Astrocyte (in vitro differentiated cells and primary cell): ENCODE results near the gene ZNF43. TPM values are rescaled to one million over a fixed set of nuclear protein-coding genes. Genes with fewer than 3 reads are reported as not detected.

Experiments used
- DNase-seq: peaks from one replicate; pipeline ENCODE4 v3.0.0-alpha.2; 2010; ENCODE audit warnings: low read depth
- FAIRE-seq: peaks from 2 replicates; lab custom pipeline; 2011; peaks lifted over from hg19 to GRCh38; lab: Jason Lieb, UNC
- H2AFZ ChIP-seq: 2 replicates; pipeline ENCODE4 v1.6.0; 2012; ENCODE audit warnings: low read depth, low read length, inconsistent platforms
- H3K27ac ChIP-seq: 2 replicates; pipeline ENCODE4 v1.5.1; 2011; ENCODE audit warnings: low read depth, low read length, inconsistent platforms
- H3K27me3 ChIP-seq: 2 replicates; pipeline ENCODE4 v1.6.0; 2011; ENCODE audit warnings: low read length, inconsistent platforms; ENCODE audit not compliant: insufficient read depth
- H3K36me3 ChIP-seq: 2 replicates; pipeline ENCODE4 v1.5.1; 2011; ENCODE audit warnings: low read length, inconsistent platforms; ENCODE audit not compliant: insufficient read depth
- H3K4me1 ChIP-seq: 2 replicates; pipeline ENCODE4 v1.5.1; 2011; ENCODE audit warnings: low read length, inconsistent platforms; ENCODE audit not compliant: insufficient read depth
- H3K4me2 ChIP-seq: 2 replicates; pipeline ENCODE4 v1.6.0; 2012; ENCODE audit warnings: low read length, inconsistent platforms
- H3K4me3 ChIP-seq: 2 replicates; pipeline ENCODE4 v1.5.1; 2011; ENCODE audit warnings: low read depth, mild to moderate bottlenecking, low read length, inconsistent platforms; ENCODE audit not compliant: insufficient read depth
- H3K79me2 ChIP-seq: 2 replicates; pipeline ENCODE4 v1.6.0; 2012; ENCODE audit warnings: mild to moderate bottlenecking, low read length, inconsistent platforms; ENCODE audit not compliant: insufficient read depth
- H3K9ac ChIP-seq: 2 replicates; pipeline ENCODE4 v1.6.0; 2012; ENCODE audit warnings: mild to moderate bottlenecking, low read length, inconsistent platforms
- H3K9me3 ChIP-seq: 2 replicates; pipeline ENCODE4 v1.5.1; 2012; ENCODE audit warnings: low read depth, mild to moderate bottlenecking, low read length, inconsistent platforms; ENCODE audit not compliant: insufficient read depth
- H4K20me1 ChIP-seq: 2 replicates; pipeline ENCODE4 v1.6.0; 2012; ENCODE audit warnings: low read length, inconsistent platforms; ENCODE audit not compliant: insufficient read depth
- H3K27ac Mint-ChIP-seq: one replicate; pipeline ENCODE4 v1.8.0; 2021; ENCODE audit warnings: mild to moderate bottlenecking, mixed read lengths; ENCODE audit not compliant: unreplicated experiment
- H3K27me3 Mint-ChIP-seq: one replicate; pipeline ENCODE4 v1.8.0; 2021; ENCODE audit warnings: low read depth, mixed read lengths; ENCODE audit not compliant: unreplicated experiment
- H3K36me3 Mint-ChIP-seq: one replicate; pipeline ENCODE4 v1.8.0; 2021; ENCODE audit warnings: low read depth, mixed read lengths; ENCODE audit not compliant: unreplicated experiment
- H3K4me1 Mint-ChIP-seq: one replicate; pipeline ENCODE4 v1.8.0; 2021; ENCODE audit warnings: low read depth, mixed read lengths; ENCODE audit not compliant: unreplicated experiment
- H3K4me3 Mint-ChIP-seq: one replicate; pipeline ENCODE4 v1.8.0; 2021; ENCODE audit warnings: mild to moderate bottlenecking, moderate library complexity, mixed read lengths; ENCODE audit not compliant: unreplicated experiment
- H3K9me3 Mint-ChIP-seq: one replicate; pipeline ENCODE4 v1.8.0; 2021; ENCODE audit warnings: mild to moderate bottlenecking, mixed read lengths; ENCODE audit not compliant: unreplicated experiment
- EZH2 ChIP-seq: IDR thresholded peaks from 2 replicates; pipeline ENCODE4 v1.6.1; 2012; ENCODE audit warnings: mild to moderate bottlenecking, low read length, inconsistent platforms; ENCODE audit not compliant: insufficient read depth
- total RNA-seq: library from RNA; stranded (reverse); gene quantifications from 2 replicates; pipeline ENCODE4 v1.2.1, GENCODE V29; 2021
- TF ChIP-seq, protein P1 (sequence below): IDR thresholded peaks from 2 replicates; pipeline ENCODE4 v1.5.1; 2011; ENCODE audit warnings: low read depth, mild to moderate bottlenecking, inconsistent platforms, low read length, moderate library complexity; ENCODE audit not compliant: insufficient read depth

Gene ZNF43
- total RNA-seq, 1 donor from 2014 or later = 15.3 TPM

DNA sequence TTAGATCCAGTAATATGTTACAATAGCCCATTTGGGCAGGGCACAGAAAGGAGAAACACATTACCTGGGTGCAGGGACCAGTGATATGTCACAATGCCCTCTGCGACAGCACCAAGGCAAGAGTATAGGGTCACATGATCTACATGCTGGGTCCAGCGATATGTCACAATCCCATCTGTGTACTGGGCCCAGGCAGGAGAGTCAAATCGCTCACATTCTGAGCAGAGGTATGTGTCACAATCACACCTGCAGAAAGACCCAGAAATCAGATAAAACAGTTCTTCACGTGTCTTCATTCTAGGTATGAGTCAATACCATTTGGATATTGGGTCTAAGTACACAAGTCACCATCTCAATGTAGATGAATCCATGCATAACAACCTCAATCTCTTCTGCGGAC is 7.1 kb upstream of the ZNF43 start:
- Mint-ChIP-seq H3K9me3 (no peaks in the 10 kb centered on the region), H3K27ac (no peak overlapping the region), H3K36me3 (peaks cover 33% of the 10 kb centered on the region), H3K4me3 (no peak overlapping the region), H3K4me1 (no peaks in the 10 kb centered on the region), H3K27me3 (no peaks in the 10 kb centered on the region)
- H3K9me3 ChIP-seq = no peaks in the 10 kb centered on the region
- H4K20me1 ChIP-seq = no peaks in the 10 kb centered on the region
- DNase-seq (no peak), FAIRE-seq (no peak)
- no peak overlapping the region for H3K9ac ChIP-seq
- TF ChIP-seq, protein P1, sequence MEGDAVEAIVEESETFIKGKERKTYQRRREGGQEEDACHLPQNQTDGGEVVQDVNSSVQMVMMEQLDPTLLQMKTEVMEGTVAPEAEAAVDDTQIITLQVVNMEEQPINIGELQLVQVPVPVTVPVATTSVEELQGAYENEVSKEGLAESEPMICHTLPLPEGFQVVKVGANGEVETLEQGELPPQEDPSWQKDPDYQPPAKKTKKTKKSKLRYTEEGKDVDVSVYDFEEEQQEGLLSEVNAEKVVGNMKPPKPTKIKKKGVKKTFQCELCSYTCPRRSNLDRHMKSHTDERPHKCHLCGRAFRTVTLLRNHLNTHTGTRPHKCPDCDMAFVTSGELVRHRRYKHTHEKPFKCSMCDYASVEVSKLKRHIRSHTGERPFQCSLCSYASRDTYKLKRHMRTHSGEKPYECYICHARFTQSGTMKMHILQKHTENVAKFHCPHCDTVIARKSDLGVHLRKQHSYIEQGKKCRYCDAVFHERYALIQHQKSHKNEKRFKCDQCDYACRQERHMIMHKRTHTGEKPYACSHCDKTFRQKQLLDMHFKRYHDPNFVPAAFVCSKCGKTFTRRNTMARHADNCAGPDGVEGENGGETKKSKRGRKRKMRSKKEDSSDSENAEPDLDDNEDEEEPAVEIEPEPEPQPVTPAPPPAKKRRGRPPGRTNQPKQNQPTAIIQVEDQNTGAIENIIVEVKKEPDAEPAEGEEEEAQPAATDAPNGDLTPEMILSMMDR = no peak
- TF ChIP-seq EZH2 = no peak
- H2AFZ ChIP-seq = no peak overlapping the region
- peaks cover 20% of the 10 kb centered on the region for H3K79me2 ChIP-seq
- no peak overlapping the region for H3K4me3 ChIP-seq
- no peaks in the 10 kb centered on the region for H3K4me1 ChIP-seq
- H3K4me2 ChIP-seq = no peak overlapping the region
- H3K27ac ChIP-seq = no peak overlapping the region
- peaks cover 37% of the 10 kb centered on the region for H3K36me3 ChIP-seq
- no peaks in the 10 kb centered on the region for H3K27me3 ChIP-seq

DNA sequence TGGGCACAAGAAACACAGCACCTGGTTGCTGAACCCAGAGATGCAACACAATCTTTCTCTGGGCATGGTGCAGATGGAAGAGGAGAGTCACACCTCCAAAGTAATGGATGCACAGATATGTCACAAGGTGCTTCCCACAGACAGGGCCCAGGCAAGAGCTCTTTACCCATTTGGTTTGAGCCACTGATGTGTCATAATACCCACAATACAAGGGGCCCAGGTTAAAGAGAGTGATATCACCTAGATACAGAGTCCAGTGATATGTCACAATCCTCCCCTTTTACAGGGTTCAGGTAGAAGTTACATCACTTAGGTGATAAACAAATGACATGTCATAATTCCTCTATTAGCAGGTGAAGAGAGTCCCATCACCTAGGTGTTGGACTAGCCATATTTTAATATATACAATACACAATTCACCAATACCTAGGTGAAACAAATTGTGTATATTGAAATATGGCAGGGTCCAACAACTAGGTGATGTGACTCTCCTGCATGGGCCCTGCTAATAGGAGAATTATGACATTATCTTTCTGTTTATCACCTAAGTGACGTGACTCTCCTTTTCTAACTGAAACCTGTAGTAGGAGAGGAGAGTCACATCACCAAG is 5.6 kb upstream of the ZNF43 start:
- no peak overlapping the region for H3K4me2 ChIP-seq
- H3K9ac ChIP-seq = no peak overlapping the region
- no peaks in the 10 kb centered on the region for H3K4me1 Mint-ChIP-seq
- no peaks in the 10 kb centered on the region for H4K20me1 ChIP-seq
- H3K4me3 ChIP-seq = no peak overlapping the region
- H3K4me3 Mint-ChIP-seq = no peak overlapping the region
- peaks cover 33% of the 10 kb centered on the region for H3K36me3 Mint-ChIP-seq
- DNase-seq (no peak), FAIRE-seq (no peak)
- H2AFZ ChIP-seq = no peak overlapping the region
- no peak overlapping the region for H3K27ac ChIP-seq
- H3K27ac Mint-ChIP-seq = no peak overlapping the region
- H3K79me2 ChIP-seq = peaks cover 8% of the 10 kb centered on the region
- no peaks in the 10 kb centered on the region for H3K27me3 ChIP-seq
- no peaks in the 10 kb centered on the region for H3K4me1 ChIP-seq
- no peaks in the 10 kb centered on the region for H3K9me3 ChIP-seq
- peaks cover 37% of the 10 kb centered on the region for H3K36me3 ChIP-seq
- H3K27me3 Mint-ChIP-seq = no peaks in the 10 kb centered on the region
- TF ChIP-seq, protein P1 = no peak
- no peak for TF ChIP-seq EZH2
- H3K9me3 Mint-ChIP-seq = no peaks in the 10 kb centered on the region

DNA sequence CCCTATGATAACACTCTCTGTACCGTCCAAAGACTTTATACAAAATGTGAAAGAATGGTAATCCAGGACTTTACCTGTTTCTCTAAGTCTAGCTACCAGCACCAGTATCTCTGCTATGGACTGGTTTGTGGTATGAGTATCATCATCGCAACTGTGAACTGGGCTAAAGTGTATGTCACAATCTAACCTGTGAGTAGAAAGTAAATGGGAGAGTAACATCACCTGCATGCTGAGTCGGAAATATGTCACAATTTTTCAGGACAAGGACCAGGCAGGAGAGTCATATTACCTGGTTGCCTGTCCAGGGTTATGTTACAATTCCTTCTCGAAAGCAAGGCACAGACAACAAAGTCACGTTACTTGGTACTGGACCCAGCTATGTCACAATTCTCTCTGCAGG is 5.1 kb upstream of the ZNF43 start:
- Histone ChIP-seq H4K20me1 (no peaks in the 10 kb centered on the region), H3K9ac (no peak overlapping the region), H3K4me3 (no peak overlapping the region), H3K4me1 (no peaks in the 10 kb centered on the region), H3K9me3 (no peaks in the 10 kb centered on the region), H3K4me2 (no peak overlapping the region), H3K36me3 (peaks cover 37% of the 10 kb centered on the region), H3K79me2 (peaks cover 3% of the 10 kb centered on the region), H3K27ac (no peak overlapping the region), H2AFZ (no peak overlapping the region), H3K27me3 (no peaks in the 10 kb centered on the region)
- no peaks in the 10 kb centered on the region for H3K27me3 Mint-ChIP-seq
- TF ChIP-seq, protein P1 = no peak
- TF ChIP-seq EZH2 = no peak
- no peak overlapping the region for H3K27ac Mint-ChIP-seq
- no peaks in the 10 kb centered on the region for H3K9me3 Mint-ChIP-seq
- DNase-seq = no peak
- no peak overlapping the region for H3K4me3 Mint-ChIP-seq
- H3K36me3 Mint-ChIP-seq = peaks cover 33% of the 10 kb centered on the region
- H3K4me1 Mint-ChIP-seq = no peaks in the 10 kb centered on the region
- FAIRE-seq = no peak
